Left ventricle myocardium inferior (tissue), 1 donor: Measurements from ENCODE around the gene VWA5B1. TPM values are rescaled to one million over a fixed set of nuclear protein-coding genes. Genes with fewer than 3 reads are reported as not detected.

Experiments
- DNase-seq: peaks from one replicate; pipeline ENCODE4 v3.0.0-alpha.2; 2020
- H3K27ac ChIP-seq: fragments of 200-600 bp; replicated peaks from 2 replicates; pipeline ENCODE4 v1.8.0; 2021
- H3K27me3 ChIP-seq: fragments of 200-600 bp; 2 replicates; pipeline ENCODE4 v1.8.0; 2021; ENCODE audit warnings: low read depth
- H3K36me3 ChIP-seq: fragments of 200-600 bp; 2 replicates; pipeline ENCODE4 v1.8.0; 2021
- H3K4me1 ChIP-seq: fragments of 200-600 bp; 2 replicates; pipeline ENCODE4 v1.8.0; 2021
- H3K4me3 ChIP-seq: fragments of 200-600 bp; 2 replicates; pipeline ENCODE4 v1.8.0; 2021; ENCODE audit warnings: mild to moderate bottlenecking, moderate library complexity
- H3K9me3 ChIP-seq: fragments of 200-600 bp; replicated peaks from 2 replicates; pipeline ENCODE4 v1.8.0; 2021
- intact Hi-C: fragments of 100-400 bp; cut with micrococcal nuclease; formaldehyde crosslinking; loops from one replicate; pipeline ENCODE4 v1.11.0; 2022
- total RNA-seq: library from RNA; stranded (reverse); fragmentation: NEBNext Ultra II Directional; extraction: Animal tissue kit (Norgen Biotek cat#: 25700); gene quantifications from one replicate; pipeline ENCODE4 v1.2.1, GENCODE V29; 2021
- TF ChIP-seq, protein P1 (sequence below): fragments of 200-600 bp; IDR thresholded peaks from 2 replicates; pipeline ENCODE4 v1.8.0; 2021; ENCODE audit warnings: antibody characterized with exemption, mild to moderate bottlenecking, borderline replicate concordance
- donor health status: DM: no; HTN: yes; CAD: no; lungs with severe emphysema.

Gene VWA5B1
- total RNA-seq, 1 donor from 2014 or later = 0.16 TPM

DNA sequence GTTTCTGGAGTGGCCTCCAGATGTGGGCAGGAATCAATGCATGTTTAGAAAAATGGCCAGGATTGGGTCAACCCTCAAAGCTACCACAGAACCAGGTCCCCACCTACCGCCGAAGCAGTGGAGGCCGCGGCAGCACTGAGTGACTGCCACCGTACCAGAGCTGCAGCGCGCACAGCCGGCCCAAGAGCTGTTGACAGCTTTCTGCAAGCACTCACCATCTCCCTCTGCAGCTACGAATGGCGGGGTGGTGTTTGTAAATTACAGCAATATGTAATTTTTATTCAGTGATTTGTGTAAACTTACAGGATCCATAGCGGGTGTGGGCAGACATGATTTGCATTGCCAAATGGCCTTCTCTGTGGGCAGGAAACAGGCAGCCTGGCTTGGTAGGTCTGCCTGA, 98.9 kb downstream of the VWA5B1 start:
- Histone ChIP-seq H3K4me3 (no peak overlapping the region), H3K27me3 (peaks cover 88% of the 10 kb centered on the region), H3K36me3 (no peaks in the 10 kb centered on the region), H3K9me3 (peaks cover 10% of the 10 kb centered on the region), H3K27ac (no peak overlapping the region), H3K4me1 (no peaks in the 10 kb centered on the region)
- intact Hi-C loops = no loop called here
- TF ChIP-seq, protein P1, sequence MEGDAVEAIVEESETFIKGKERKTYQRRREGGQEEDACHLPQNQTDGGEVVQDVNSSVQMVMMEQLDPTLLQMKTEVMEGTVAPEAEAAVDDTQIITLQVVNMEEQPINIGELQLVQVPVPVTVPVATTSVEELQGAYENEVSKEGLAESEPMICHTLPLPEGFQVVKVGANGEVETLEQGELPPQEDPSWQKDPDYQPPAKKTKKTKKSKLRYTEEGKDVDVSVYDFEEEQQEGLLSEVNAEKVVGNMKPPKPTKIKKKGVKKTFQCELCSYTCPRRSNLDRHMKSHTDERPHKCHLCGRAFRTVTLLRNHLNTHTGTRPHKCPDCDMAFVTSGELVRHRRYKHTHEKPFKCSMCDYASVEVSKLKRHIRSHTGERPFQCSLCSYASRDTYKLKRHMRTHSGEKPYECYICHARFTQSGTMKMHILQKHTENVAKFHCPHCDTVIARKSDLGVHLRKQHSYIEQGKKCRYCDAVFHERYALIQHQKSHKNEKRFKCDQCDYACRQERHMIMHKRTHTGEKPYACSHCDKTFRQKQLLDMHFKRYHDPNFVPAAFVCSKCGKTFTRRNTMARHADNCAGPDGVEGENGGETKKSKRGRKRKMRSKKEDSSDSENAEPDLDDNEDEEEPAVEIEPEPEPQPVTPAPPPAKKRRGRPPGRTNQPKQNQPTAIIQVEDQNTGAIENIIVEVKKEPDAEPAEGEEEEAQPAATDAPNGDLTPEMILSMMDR = no peak
- no peak for DNase-seq

DNA sequence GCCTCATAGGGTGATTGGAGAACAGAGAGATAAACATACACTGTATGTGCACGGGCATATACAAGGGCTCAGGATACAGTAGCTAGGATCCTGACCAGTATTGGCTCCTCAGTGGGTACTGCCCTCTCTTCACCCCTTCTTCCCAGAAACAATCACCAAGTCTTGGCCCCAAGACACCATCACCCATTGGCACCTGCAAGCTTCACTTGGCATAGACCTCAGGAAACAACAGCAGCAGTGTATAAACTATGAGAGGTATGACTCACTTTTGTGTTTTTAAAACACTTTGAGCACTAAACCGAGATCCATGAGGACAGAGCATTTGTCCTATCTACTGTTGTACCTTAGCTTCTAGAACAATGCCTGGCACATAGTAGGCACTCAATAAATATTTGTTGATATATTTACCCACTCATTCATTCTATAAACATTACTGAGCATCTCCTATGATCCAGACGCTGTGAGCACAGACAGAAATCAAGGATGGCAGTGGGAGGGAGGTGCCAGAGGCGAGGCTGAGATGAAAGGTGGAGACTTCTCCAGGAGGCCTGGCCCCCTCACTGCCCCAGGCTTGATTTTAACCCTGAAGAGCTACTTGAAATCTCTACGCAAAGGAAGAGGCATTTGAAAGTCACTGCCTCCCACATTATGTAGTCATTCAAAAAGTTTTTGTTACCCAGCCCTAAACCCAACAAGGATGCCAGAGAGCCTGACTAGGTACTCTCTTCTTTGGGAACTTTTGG, 100.1 kb downstream of the VWA5B1 start:
- Histone ChIP-seq H3K9me3 (peaks cover 22% of the 10 kb centered on the region), H3K27ac (no peak overlapping the region), H3K4me1 (no peaks in the 10 kb centered on the region), H3K4me3 (no peak overlapping the region), H3K36me3 (no peaks in the 10 kb centered on the region), H3K27me3 (peaks cover 80% of the 10 kb centered on the region)
- DNase-seq = no peak
- TF ChIP-seq, protein P1 = no peak
- intact Hi-C loops = loop anchor here (2.0 kb wide), 1 partner anchor 30 kb away; no protein-coding TSS in a partner anchor

DNA sequence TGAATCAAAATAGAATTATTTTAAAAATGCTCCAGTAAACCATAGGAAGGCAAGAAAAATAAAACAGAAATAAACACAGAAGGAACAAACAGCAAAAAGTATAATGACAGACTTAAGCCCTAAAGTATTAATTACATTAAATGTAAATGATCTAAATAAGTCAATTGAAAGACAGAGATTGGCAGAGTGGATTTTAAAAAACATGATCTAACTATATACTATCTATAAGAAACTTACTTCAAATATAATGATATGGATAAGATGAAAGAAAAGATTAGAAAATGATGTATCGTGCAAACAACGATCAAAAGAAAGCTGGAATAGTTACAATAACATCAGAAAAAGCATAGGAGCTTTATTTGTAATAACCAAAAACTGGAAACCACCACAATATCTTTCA, 104.6 kb downstream of the VWA5B1 start:
- H3K36me3 ChIP-seq = no peaks in the 10 kb centered on the region
- no peak overlapping the region for H3K4me3 ChIP-seq
- H3K27ac ChIP-seq = no peak overlapping the region
- peaks cover 79% of the 10 kb centered on the region for H3K27me3 ChIP-seq
- H3K9me3 ChIP-seq = peaks cover 26% of the 10 kb centered on the region
- DNase-seq = no peak
- TF ChIP-seq, protein P1 = no peak
- H3K4me1 ChIP-seq = no peaks in the 10 kb centered on the region
- intact Hi-C loops = no loop called here

DNA sequence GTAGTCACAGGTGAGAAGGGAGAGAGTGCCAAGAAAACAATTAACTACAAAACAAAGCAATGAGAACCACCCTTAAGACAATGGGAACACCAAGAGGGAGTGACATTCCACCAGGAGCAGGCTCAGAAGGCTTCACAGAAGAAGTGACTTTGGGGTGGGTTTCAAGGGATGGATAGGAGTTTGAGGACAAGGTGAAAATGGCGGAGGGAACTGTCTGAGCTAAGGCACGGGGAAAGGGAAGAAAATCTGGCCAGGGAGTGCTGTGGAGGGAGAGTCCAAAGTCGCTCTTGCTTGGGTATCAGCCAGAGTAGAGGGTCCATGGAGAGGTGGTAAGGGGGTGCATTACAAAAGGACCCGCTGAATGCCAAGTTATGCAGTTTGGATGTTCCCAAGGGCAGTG, 108.1 kb downstream of the VWA5B1 start:
- DNase-seq = no peak

DNA sequence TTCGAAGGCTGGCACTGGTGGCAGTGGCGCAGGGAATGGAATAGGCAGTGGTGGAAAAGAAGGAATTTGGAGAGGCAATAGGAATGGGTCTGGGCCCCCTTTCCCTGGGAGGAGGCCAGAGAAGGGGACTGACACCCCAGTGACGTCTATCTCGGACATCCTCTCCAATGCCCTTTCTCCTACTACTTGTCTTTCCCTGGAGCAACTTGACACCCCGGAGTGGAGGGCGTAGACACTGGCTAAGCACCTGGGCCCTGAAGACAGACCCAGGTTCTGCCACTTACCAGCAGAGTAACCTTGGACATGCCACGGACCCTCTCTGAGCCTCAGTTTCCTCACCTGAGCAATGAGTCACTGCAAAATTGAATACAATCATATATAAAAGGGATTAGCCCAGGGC, 108.5 kb downstream of the VWA5B1 start:
- H3K4me1 ChIP-seq = no peaks in the 10 kb centered on the region
- H3K36me3 ChIP-seq = no peaks in the 10 kb centered on the region
- peaks cover 88% of the 10 kb centered on the region for H3K27me3 ChIP-seq
- no peak overlapping the region for H3K4me3 ChIP-seq
- TF ChIP-seq, protein P1 = no peak
- H3K27ac ChIP-seq = no peak overlapping the region
- peaks cover 20% of the 10 kb centered on the region for H3K9me3 ChIP-seq
- intact Hi-C loops = no loop called here
- DNase-seq = no peak

More for the DNA sequence above, 108.1 kb downstream of the VWA5B1 start:
- peaks cover 24% of the 10 kb centered on the region for H3K9me3 ChIP-seq
- intact Hi-C loops = no loop called here
- H3K4me3 ChIP-seq = no peak overlapping the region
- no peak overlapping the region for H3K27ac ChIP-seq
- no peaks in the 10 kb centered on the region for H3K4me1 ChIP-seq
- peaks cover 83% of the 10 kb centered on the region for H3K27me3 ChIP-seq
- H3K36me3 ChIP-seq = no peaks in the 10 kb centered on the region
- TF ChIP-seq, protein P1 = no peak
